HG02885 (cell line): ENCODE data around the gene RRN3.
"Not testable (repeated sequence)": the region's sequence is repeated elsewhere in the genome, so short reads cannot be mapped to it uniquely, and the experiment has no call there.

ENCODE experiments used
- ATAC-seq: cut with Tn5 transposase; IDR thresholded peaks from one replicate; pipeline ENCODE4 v1.9.1; 2021; ENCODE audit warnings: mild to moderate bottlenecking; ENCODE audit not compliant: unreplicated experiment, poor library complexity

Gene RRN3

GRCh38 chr16:15029749-15030148 lies 64.3 kb downstream of the RRN3 start:
- ATAC-seq = not testable (repeated sequence)

- not testable (repeated sequence) for ATAC-seq
These were observed 65.0 kb downstream of the RRN3 start for GRCh38 chr16:15028801-15029698.

- ATAC-seq = not testable (repeated sequence)
These were observed 65.7 kb downstream of the RRN3 start for GRCh38 chr16:15028345-15028715.

- not testable (repeated sequence) for ATAC-seq
These were observed 66.3 kb downstream of the RRN3 start for GRCh38 chr16:15027503-15028344.

- ATAC-seq = not testable (repeated sequence)
These were observed 67.0 kb downstream of the RRN3 start for GRCh38 chr16:15027051-15027450.

- not testable (repeated sequence) for ATAC-seq
These were observed 68.7 kb downstream of the RRN3 start for GRCh38 chr16:15025234-15025951.

- ATAC-seq = not testable (repeated sequence)
These were observed 69.2 kb downstream of the RRN3 start for GRCh38 chr16:15024858-15025199.

- ATAC-seq = not testable (repeated sequence)
These were observed 70.5 kb downstream of the RRN3 start for GRCh38 chr16:15023381-15024077.

GRCh38 chr16:15022194-15022593 lies 71.9 kb downstream of the RRN3 start:
- ATAC-seq = peak; percentile 86

- not testable (repeated sequence) for ATAC-seq
These were observed 72.6 kb downstream of the RRN3 start for GRCh38 chr16:15021429-15021828.

GRCh38 chr16:15016951-15017580 lies 77.0 kb downstream of the RRN3 start:
- ATAC-seq = not testable (repeated sequence)

- ATAC-seq = not testable (repeated sequence)
These were observed 77.7 kb downstream of the RRN3 start for GRCh38 chr16:15016354-15016753.

GRCh38 chr16:15015671-15016070 lies 78.4 kb downstream of the RRN3 start:
- not testable (repeated sequence) for ATAC-seq

- not testable (repeated sequence) for ATAC-seq
These were observed 81.1 kb downstream of the RRN3 start for GRCh38 chr16:15012941-15013340.
